HG02870 (cell line): ENCODE measurements around the gene CDO1.

ENCODE experiments used
- ATAC-seq: cut with Tn5 transposase; IDR thresholded peaks from one replicate; pipeline ENCODE4 v1.9.1; 2021; ENCODE audit warnings: mild to moderate bottlenecking, moderate library complexity; ENCODE audit not compliant: unreplicated experiment

CDO1 gene

GRCh38 chr5:115795700-115796099 is 20.8 kb downstream of the CDO1 start:
- ATAC-seq, result no peak

- no peak for ATAC-seq
These were observed 28.0 kb downstream of the CDO1 start for GRCh38 chr5:115788440-115788839.

- no peak for ATAC-seq
These were observed 29.0 kb downstream of the CDO1 start for GRCh38 chr5:115787426-115787825.

GRCh38 chr5:115785381-115786065 is 30.9 kb downstream of the CDO1 start:
- no peak for ATAC-seq

GRCh38 chr5:115778417-115778816 is 38.0 kb downstream of the CDO1 start:
- no peak for ATAC-seq

GRCh38 chr5:115776989-115777388 is 39.5 kb downstream of the CDO1 start:
- ATAC-seq, result no peak

GRCh38 chr5:115775999-115776398 is 40.5 kb downstream of the CDO1 start:
- no peak for ATAC-seq

- no peak for ATAC-seq
These were observed 41.8 kb downstream of the CDO1 start for GRCh38 chr5:115774684-115775083.

GRCh38 chr5:115772731-115773475 is 43.6 kb downstream of the CDO1 start:
- no peak for ATAC-seq

- no peak for ATAC-seq
These were observed 46.0 kb downstream of the CDO1 start for GRCh38 chr5:115770466-115770865.

- peak; percentile 63 for ATAC-seq
These were observed 49.0 kb downstream of the CDO1 start for GRCh38 chr5:115767424-115767823.

- ATAC-seq, result no peak
These were observed 49.9 kb downstream of the CDO1 start for GRCh38 chr5:115766608-115767007.

GRCh38 chr5:115758356-115758755 is 58.1 kb downstream of the CDO1 start:
- ATAC-seq, result peak; percentile 71

GRCh38 chr5:115755675-115756074 is 60.8 kb downstream of the CDO1 start:
- ATAC-seq, result no peak
